Activated naive CD4-positive, alpha-beta T cell treated with anti-CD3 and anti-CD28 coated beads, Interleukin-2, amount 10 ng/mL, durations not matched to agents 7 days and 5 days (primary cell): ENCODE data around the gene RNF19B.

Experiments
- CTCF ChIA-PET: fragments of 350-600 bp; sonication (Branson Sonifier 250); formaldehyde crosslinking; loops from one replicate; lab custom pipeline; 2021; ENCODE audit warnings: antibody characterized with exemption; lab: Charles Lee
- DNase-seq: peaks from one replicate; pipeline ENCODE4 v3.0.0-alpha.2; 2020
- H3K27ac Mint-ChIP-seq: one replicate; pipeline ENCODE4 v1.8.0; 2021; ENCODE audit warnings: mild to moderate bottlenecking, moderate library complexity, mixed read lengths
- H3K27me3 Mint-ChIP-seq: one replicate; pipeline ENCODE4 v1.8.0; 2021; ENCODE audit warnings: mild to moderate bottlenecking, mixed read lengths
- H3K36me3 Mint-ChIP-seq: one replicate; pipeline ENCODE4 v1.8.0; 2021; ENCODE audit warnings: mixed read lengths
- H3K4me1 Mint-ChIP-seq: one replicate; pipeline ENCODE4 v1.8.0; 2021; ENCODE audit warnings: mixed read lengths
- H3K4me3 Mint-ChIP-seq: one replicate; pipeline ENCODE4 v1.8.0; 2021; ENCODE audit warnings: mild to moderate bottlenecking, moderate library complexity, mixed read lengths
- H3K9me3 Mint-ChIP-seq: one replicate; pipeline ENCODE4 v1.8.0; 2021; ENCODE audit warnings: mixed read lengths

Gene RNF19B

GRCh38 chr1:32967888-32968568 lies 3.4 kb upstream of the RNF19B start:
- no peak overlapping the region for H3K27ac Mint-ChIP-seq
- peaks cover 48% of the 10 kb centered on the region for H3K27me3 Mint-ChIP-seq
- CTCF ChIA-PET = interaction anchor here (2.7 kb wide), 1 partner anchor 13 kb away, joined by 7 read pairs; no protein-coding TSS in a partner anchor

DNA sequence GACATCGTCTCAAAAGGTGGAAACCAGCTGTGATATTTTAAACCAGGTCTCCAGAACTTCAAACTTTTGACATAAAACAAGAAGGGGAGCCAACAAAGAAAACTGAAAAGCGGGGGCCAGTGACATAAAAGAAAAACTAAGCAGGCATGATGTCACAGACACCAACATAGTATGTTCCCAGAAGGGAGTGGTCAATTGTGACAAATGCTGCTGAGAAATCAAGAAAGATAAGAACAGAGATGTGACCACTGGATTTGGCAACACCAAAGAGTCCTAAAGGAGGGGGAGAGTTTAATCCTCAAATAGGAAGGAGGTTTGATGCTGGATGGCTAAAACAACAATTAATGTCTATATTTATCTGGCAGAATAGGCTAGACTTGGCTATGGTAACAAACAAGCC lies 2.3 kb upstream of the RNF19B start:
- CTCF ChIA-PET = interaction anchor here (2.7 kb wide), 1 partner anchor 14 kb away, joined by 7 read pairs; no protein-coding TSS in a partner anchor
- Mint-ChIP-seq H3K27ac (no peak overlapping the region), H3K9me3 (no peaks in the 10 kb centered on the region), H3K4me1 (peaks cover 21% of the 10 kb centered on the region), H3K36me3 (peaks cover 2% of the 10 kb centered on the region), H3K27me3 (peaks cover 37% of the 10 kb centered on the region), H3K4me3 (no peak overlapping the region)
- DNase-seq = no peak

More at GRCh38 chr1:32967888-32968568, 3.4 kb upstream of the RNF19B start:
- Mint-ChIP-seq H3K36me3 (peaks cover 6% of the 10 kb centered on the region), H3K4me1 (peaks cover 15% of the 10 kb centered on the region), H3K9me3 (no peaks in the 10 kb centered on the region), H3K4me3 (no peak overlapping the region)
- no peak for DNase-seq

DNA sequence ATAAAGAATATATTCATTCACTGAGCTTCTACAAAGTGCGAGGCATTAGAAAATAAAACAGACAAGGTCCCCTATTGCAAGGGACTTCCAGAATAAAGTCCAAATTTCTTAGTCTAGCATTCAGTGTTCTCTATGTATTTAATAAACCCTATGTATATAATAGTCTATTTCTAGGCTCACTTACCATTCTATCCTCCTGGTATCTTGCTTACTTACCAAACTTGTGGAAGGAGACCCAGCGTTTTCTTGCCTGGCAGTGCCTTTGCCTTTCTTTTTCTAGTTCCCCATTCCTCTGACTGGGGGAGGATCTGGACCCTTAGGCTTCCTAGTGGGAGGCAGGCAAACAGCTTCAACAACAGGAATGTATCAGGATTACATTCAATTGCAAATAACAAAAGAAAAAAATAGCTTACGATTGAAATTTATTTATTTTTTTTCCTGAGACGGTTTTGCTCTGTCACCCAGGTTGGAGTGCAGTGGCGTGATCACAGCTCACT lies 690 bp upstream of the RNF19B start:
- DNase-seq = no peak
- CTCF ChIA-PET = interaction anchor here (1.3 to 2.1 kb wide), 2 partner anchors 42 to 90 kb away, joined by 4 to 7 read pairs; no protein-coding TSS in a partner anchor
- Mint-ChIP-seq H3K4me3 (peak overlapping the region; percentile 75), H3K36me3 (no peaks in the 10 kb centered on the region), H3K27ac (peak overlapping the region; percentile 87), H3K4me1 (peaks cover 34% of the 10 kb centered on the region), H3K27me3 (peaks cover 23% of the 10 kb centered on the region), H3K9me3 (no peaks in the 10 kb centered on the region)

DNA sequence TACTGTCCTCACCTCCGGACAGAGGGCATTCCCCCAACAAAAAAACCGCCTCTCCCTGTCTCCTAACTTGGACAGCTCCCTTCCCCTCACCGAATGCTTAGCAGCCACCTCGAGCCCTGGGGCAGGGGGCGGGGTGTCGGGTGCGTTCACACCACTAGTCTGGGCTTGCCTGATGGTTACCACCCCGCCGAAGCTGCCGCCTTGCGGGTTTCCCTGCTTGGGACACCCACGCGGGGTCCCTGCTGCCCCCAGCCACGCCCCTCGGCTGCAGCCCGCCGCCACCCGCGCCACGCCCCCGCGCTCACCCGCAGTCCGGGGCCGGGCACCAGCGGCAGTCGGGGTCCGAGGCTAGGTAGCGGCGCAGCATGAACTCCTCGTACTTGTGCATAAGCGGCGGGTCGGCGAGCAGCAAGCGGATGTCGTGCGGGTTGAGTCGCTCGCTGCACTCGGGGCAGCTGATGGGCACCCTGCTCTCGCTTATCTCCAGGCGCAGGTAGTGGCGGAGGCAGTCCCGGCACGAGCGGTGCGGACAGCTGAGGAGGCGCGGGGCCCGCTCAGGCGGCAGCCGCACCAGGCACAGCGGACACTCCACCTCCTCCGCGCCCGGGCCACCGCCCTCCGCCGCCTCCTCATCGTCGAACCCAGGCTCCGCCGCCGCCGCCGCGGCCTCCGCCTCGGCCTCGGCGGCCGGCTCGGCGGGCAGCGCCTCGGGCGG lies 706 bp downstream of the RNF19B start:
- Mint-ChIP-seq H3K27ac (peak overlapping the region; percentile 88), H3K9me3 (no peaks in the 10 kb centered on the region), H3K4me1 (peaks cover 36% of the 10 kb centered on the region), H3K36me3 (no peaks in the 10 kb centered on the region), H3K4me3 (peak overlapping the region; percentile 86), H3K27me3 (peaks cover 14% of the 10 kb centered on the region)
- CTCF ChIA-PET = interaction anchor here (2.1 kb wide), 1 partner anchor 43 kb away, joined by 7 read pairs; no protein-coding TSS in a partner anchor
- peak; percentile 75 for DNase-seq

DNA sequence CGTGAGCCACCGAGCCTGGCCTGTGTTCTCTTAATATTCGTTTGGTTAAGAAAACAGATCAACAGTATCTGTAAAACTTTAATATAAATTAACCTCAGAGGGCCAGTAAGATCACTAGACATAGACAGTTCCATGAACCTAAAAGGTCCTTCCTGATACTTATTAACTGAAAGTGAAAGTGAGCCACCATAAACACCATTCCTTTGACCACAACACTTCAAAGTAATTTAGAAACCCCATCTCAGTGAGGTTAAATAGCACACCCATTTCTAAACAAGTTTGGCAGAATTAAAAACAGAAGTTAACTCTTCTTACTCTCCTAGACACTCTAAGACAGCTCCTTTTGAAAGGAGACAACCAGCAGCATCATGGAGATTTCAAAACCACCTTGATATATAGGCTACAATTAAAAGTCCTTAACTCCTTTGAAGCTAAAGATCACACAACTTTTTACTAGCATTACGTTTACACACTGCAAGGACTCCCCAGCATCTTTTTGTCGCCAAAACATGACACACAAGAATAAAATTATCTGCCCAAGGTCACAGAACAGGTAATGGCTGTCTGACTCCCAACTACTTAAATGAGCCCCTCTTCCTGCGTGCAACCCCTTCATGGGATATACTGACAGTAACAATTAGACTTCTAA lies 2.2 kb downstream of the RNF19B start:
- no peaks in the 10 kb centered on the region for H3K9me3 Mint-ChIP-seq
- H3K4me1 Mint-ChIP-seq = peaks cover 46% of the 10 kb centered on the region

DNA sequence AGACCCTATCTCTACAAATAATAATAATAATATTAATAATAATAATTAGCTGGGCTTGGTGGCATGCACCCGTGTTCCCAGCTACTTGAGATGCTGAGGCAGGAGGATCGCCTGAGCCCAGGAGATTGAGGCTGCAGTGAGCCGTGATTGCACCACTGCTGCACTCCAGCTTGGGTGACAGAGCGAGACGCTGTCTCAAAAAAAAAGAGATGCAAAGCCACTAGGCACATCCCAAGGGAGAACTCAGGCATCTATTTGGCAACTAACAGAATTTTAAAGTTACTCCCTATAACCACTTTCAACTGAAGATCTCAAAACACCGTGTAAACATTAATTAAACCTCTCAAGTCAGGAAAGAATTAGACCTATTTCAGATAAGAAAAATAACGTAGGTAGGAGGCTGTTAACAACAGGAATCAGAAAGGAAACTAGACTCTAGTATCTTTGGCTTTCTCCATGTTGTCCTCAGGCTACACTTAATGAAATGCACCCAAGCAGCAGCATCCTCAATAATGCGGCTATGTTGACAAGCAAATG lies 3.7 kb downstream of the RNF19B start:
- Mint-ChIP-seq H3K36me3 (peaks cover 5% of the 10 kb centered on the region), H3K4me3 (no peak overlapping the region), H3K27ac (no peak overlapping the region), H3K27me3 (no peaks in the 10 kb centered on the region), H3K4me1 (peaks cover 46% of the 10 kb centered on the region), H3K9me3 (no peaks in the 10 kb centered on the region)
- DNase-seq = no peak
- CTCF ChIA-PET = interaction anchor here (1.0 kb wide), 1 partner anchor 23 kb away, joined by 3 read pairs; no protein-coding TSS in a partner anchor

More for the DNA sequence above, 2.2 kb downstream of the RNF19B start:
- Mint-ChIP-seq H3K36me3 (peaks cover 2% of the 10 kb centered on the region), H3K27ac (peak overlapping the region; percentile 56), H3K4me3 (peak overlapping the region; percentile 86), H3K27me3 (peaks cover 3% of the 10 kb centered on the region)
- DNase-seq = no peak
- CTCF ChIA-PET = interaction anchor here (1.0 to 1.5 kb wide), 3 partner anchors 18 to 63 kb away, joined by 4 read pairs; no protein-coding TSS in a partner anchor

DNA sequence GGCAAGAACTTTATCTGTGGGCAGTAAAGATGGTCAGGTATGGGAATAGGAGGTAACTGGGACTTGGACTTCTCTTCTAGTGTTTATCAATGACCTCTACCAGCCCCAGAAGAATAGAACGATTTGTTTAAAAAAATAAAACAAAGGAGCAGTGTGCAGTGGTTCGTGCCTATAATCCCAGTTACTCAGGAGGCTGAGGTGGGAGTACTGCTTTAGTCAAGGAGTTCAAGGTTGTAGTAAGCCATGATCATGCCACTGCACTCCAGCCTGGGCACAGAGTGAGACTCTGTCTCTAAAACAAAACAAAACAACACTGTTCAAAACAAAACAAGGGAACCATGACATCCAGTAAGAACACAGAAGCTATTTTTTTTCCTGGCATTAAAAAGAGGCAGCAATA lies 4.3 kb downstream of the RNF19B start:
- peaks cover 8% of the 10 kb centered on the region for H3K36me3 Mint-ChIP-seq
- no peak for DNase-seq
- H3K9me3 Mint-ChIP-seq = no peaks in the 10 kb centered on the region
- H3K4me1 Mint-ChIP-seq = peaks cover 46% of the 10 kb centered on the region
- H3K4me3 Mint-ChIP-seq = no peak overlapping the region
- CTCF ChIA-PET = no interaction called here
- H3K27me3 Mint-ChIP-seq = no peaks in the 10 kb centered on the region
- H3K27ac Mint-ChIP-seq = no peak overlapping the region

DNA sequence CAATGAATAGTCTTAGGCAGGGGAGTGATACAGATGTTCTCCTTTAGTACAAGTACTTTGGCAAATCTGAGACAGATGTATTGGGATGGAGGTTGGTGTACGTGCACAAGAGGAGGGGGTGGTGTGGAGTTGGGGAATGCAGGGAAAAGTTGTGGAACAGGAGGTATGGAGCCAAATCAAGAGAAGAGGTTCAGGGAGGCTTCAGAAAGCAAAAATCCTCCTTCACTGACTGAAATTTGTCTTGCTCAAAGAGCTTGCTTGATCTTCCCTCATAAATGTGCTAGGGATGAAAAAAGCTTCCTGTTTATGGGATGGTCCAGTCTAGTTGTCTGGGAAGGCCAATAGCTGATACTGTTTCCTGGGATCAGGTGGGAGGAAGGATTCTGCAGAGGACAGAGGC lies 5.8 kb downstream of the RNF19B start:
- CTCF ChIA-PET = no interaction called here
- Mint-ChIP-seq H3K9me3 (no peaks in the 10 kb centered on the region), H3K27me3 (no peaks in the 10 kb centered on the region), H3K36me3 (peaks cover 14% of the 10 kb centered on the region), H3K4me3 (no peak overlapping the region), H3K4me1 (peaks cover 49% of the 10 kb centered on the region), H3K27ac (no peak overlapping the region)
- DNase-seq = no peak

DNA sequence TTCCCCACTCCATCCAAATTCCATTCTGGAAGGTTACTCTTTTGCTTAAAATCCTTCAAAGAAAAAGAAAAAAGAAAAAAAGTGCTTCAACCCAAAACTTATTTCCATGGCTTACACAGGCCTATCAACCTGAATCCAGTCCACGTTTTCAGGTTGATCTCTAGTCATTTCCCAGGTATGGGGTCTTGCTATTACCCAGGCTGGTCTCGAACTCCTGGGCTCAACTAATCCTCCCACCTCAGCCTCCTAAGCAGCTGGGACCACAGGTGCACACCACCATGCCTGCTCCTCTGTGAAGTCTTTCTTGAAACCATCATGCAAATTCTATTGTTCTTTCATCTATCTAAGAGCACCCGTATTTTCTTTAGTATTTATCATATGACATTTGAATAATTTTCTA lies 7.6 kb downstream of the RNF19B start:
- Mint-ChIP-seq H3K9me3 (no peaks in the 10 kb centered on the region), H3K4me1 (peaks cover 41% of the 10 kb centered on the region), H3K36me3 (peaks cover 19% of the 10 kb centered on the region), H3K27me3 (no peaks in the 10 kb centered on the region), H3K27ac (no peak overlapping the region), H3K4me3 (no peak overlapping the region)
- DNase-seq = no peak
- CTCF ChIA-PET = no interaction called here

- CTCF ChIA-PET = interaction anchor here (1.1 kb wide), 1 partner anchor 14 kb away, joined by 3 read pairs; no protein-coding TSS in a partner anchor
- Mint-ChIP-seq H3K9me3 (no peaks in the 10 kb centered on the region), H3K36me3 (peaks cover 25% of the 10 kb centered on the region), H3K27ac (no peak overlapping the region), H3K27me3 (no peaks in the 10 kb centered on the region), H3K4me1 (peaks cover 24% of the 10 kb centered on the region), H3K4me3 (no peak overlapping the region)
- DNase-seq = no peak
These were observed 10.4 kb downstream of the RNF19B start for GRCh38 chr1:32954168-32954567.

GRCh38 chr1:32953495-32953894 lies 11.1 kb downstream of the RNF19B start:
- H3K36me3 Mint-ChIP-seq = peaks cover 25% of the 10 kb centered on the region
- CTCF ChIA-PET = interaction anchor here (0.7 to 1.1 kb wide), 3 partner anchors 13 to 52 kb away, joined by 3 to 4 read pairs (median 3); no protein-coding TSS in a partner anchor
- no peak for DNase-seq
- no peaks in the 10 kb centered on the region for H3K27me3 Mint-ChIP-seq
- no peaks in the 10 kb centered on the region for H3K9me3 Mint-ChIP-seq
- H3K4me1 Mint-ChIP-seq = peaks cover 18% of the 10 kb centered on the region
- no peak overlapping the region for H3K27ac Mint-ChIP-seq
- H3K4me3 Mint-ChIP-seq = no peak overlapping the region

- no peaks in the 10 kb centered on the region for H3K9me3 Mint-ChIP-seq
- no peak overlapping the region for H3K27ac Mint-ChIP-seq
- peaks cover 35% of the 10 kb centered on the region for H3K36me3 Mint-ChIP-seq
- DNase-seq = no peak
- no peaks in the 10 kb centered on the region for H3K27me3 Mint-ChIP-seq
- CTCF ChIA-PET = interaction anchor here (1.2 to 2.0 kb wide), 2 partner anchors 44 to 51 kb away, joined by 5 to 6 read pairs; no protein-coding TSS in a partner anchor
- H3K4me1 Mint-ChIP-seq = peaks cover 7% of the 10 kb centered on the region
- H3K4me3 Mint-ChIP-seq = no peak overlapping the region
These were observed 15.1 kb downstream of the RNF19B start for GRCh38 chr1:32949519-32949918.

DNA sequence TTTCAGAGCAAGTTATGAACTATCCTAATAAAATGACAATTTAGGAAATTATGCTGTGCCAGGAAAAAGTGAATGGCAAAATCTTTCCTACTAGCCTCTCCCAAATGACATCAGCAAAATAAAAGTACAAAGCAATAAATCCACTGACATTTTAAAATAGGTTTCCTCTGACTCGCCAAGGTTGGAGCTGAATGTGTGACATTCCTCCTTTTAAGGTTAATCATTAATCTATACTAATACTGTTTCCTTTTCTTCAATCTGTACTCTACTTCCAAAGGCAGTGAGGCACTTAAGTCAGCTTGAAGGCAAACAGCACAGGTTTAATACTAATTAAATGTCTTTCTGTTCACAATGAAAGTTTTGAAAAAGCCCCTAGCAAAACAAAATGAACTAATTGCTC lies 15.7 kb downstream of the RNF19B start:
- Mint-ChIP-seq H3K4me1 (peaks cover 12% of the 10 kb centered on the region), H3K36me3 (peaks cover 42% of the 10 kb centered on the region), H3K4me3 (no peak overlapping the region), H3K27me3 (no peaks in the 10 kb centered on the region), H3K27ac (no peak overlapping the region), H3K9me3 (no peaks in the 10 kb centered on the region)
- DNase-seq = no peak
- CTCF ChIA-PET = interaction anchor here (0.7 to 2.0 kb wide), 3 partner anchors 45 to 108 kb away, joined by 3 to 6 read pairs (median 5); no protein-coding TSS in a partner anchor
